GM18868 (cell line): ENCODE measurements around the gene MIGA1.
"Not testable (repeated sequence)": the region's sequence is repeated elsewhere in the genome, so short reads cannot be mapped to it uniquely, and the experiment has no call there.

Experiments used
- ATAC-seq: cut with Tn5 transposase; IDR thresholded peaks from one replicate; pipeline ENCODE4 v1.9.1; 2021; ENCODE audit warnings: mild to moderate bottlenecking, moderate library complexity; ENCODE audit not compliant: unreplicated experiment

MIGA1 gene

DNA sequence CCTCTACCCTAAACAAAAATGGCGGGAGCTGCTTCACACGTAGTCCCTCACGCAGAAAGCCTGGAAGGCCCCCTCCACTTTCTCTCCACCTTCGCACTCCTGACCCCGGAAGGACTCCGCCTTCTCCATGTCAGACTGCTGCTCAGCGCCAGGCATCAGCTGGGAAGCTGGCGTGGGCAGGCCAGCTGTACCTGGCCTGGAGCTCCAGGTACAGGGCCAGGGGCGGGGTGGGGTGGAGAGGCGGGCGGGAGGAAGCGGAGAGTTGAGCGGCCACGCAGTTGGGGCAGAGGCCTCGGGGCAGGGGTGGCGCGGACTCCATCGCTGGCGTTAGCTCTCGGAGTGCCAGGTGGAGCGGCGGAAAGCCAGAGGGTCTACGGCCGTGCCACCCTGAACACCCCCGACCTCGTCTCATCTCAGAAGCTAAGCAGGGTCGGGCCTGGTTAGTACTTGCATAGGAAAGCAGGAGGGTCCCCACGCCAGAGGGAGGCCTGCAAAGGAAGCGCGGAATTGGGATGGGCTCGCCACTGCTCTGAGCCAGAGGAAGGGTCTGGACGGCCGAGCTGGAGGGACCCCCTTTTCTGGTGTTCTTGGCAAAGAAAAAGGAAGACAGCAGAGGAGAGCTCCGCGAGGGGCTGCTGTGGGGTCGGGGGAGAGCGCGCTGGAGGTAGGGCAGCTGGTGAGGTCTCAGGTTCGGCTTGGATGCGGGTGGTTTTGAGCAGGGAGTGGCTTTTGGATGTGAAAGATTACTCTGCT is at the start of gene MIGA1:
MIGA1 (plus strand) TSS at position 121 of the 753 bp plus-strand sequence. CDS start 3,604 bp downstream, outside the sequence.
- peak; percentile 95 for ATAC-seq

DNA sequence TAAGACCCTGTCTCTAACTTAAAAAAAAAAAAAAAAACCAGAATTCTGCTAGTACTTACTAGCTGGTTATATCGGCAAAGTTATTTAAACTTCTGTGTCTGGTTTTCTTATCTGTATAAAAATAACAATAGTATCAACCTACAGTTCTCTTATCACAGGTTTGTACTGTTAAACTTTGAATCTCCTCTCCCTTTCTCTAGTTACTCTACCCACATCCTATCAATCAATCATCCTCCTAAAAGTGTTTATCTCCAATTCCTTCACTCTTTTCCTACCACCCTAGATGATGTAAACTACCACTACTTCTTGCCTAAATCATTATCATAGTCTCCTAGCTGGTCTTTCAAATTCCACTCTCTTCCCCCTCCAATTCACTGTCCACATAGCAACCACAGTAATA is 47.4 kb upstream of the MIGA1 start:
- ATAC-seq = no peak

- no peak for ATAC-seq
Measured at GRCh38 chr1:77739235-77739634, 40.2 kb upstream of the MIGA1 start.

DNA sequence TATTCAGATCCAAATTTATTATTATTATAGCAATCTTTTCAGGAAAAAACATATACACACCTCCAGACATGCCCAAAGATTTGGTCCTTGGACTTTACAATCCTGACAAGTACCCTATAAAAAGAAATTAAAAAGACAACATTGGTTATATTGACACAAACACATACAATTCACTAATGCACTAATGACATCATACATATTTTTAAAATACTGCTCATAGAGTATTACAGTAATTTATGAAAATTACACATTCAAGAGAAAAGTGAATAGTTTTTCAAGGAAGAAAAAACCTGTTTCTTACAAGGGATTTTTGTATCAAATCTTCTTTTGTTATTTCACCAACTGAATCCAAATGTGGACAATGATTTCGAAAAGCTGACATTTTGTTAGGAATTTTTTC is 38.1 kb upstream of the MIGA1 start:
- ATAC-seq = no peak

GRCh38 chr1:77742011-77742555 is 37.4 kb upstream of the MIGA1 start:
- no peak for ATAC-seq

GRCh38 chr1:77744576-77744975 is 34.9 kb upstream of the MIGA1 start:
- ATAC-seq = no peak

DNA sequence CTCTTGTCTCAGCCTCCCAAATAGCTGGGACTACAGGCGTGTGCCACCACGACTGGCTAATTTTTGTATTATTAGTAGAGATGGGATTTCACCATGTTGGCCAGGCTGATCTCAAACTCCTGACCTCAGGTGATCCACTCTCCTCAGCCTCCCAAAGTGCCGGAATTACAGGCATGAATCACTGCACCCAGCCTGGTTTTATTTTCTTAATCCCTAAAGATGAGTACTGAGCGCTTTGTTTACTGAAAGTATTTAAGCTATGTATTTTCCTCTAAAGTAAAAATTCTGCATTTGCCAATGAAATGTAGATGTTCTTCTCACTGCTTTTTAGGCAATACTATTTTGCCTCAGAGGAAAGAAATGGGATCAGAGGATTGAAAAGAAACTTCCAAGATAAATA is 30.0 kb upstream of the MIGA1 start:
- ATAC-seq = not testable (repeated sequence)

- ATAC-seq = no peak
Measured at GRCh38 chr1:77756052-77756754, 23.2 kb upstream of the MIGA1 start.

- ATAC-seq = no peak
Measured at GRCh38 chr1:77757066-77757584, 22.3 kb upstream of the MIGA1 start.

GRCh38 chr1:77757603-77758002 is 21.8 kb upstream of the MIGA1 start:
- no peak for ATAC-seq

DNA sequence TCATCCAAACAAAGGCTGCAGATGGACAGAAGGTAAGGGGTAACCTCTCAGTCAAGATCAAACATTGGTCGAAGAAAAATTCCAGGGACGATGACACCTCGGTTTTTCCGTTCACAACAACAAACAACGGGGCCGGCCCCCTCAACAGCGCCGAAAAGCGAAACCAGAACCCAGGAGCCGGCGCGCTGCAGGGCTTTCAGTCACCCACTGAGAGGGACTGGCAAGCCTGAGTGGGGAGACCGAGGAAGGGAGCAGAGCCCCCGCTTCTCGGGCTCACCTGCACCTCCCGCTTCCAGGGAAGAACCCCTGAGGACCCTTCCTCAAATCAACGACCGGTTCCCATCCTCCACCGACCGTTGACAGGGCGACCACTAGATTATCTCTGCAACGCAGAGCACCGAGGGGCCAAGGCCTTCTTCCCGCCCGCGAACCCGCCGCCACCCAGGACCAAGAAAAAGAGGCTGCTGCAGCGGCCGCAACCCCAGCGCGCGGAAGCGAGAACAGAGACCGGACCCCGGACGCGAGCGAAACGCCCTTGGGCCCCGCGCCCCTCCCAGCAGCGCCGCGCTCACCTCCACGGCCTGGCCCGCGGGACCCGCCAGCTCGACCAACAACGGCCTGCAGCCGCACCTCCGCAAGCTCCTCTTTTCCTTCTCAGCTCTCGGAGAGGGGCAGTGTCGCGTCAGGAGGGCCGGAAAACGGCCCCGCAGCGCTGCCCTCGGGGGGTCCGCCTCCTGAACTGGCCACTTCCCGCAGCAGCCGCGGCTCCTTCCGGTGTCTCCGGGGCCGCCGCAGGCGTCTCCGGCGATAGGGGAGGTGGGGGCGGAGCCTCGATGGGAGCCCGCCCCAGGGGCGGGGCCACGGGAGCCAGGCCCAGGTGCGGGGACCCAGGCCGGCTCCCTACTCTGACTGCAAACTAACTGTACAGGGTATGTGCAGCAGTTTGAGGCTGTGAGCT is 20.1 kb upstream of the MIGA1 start, which contains the start of gene USP33:
USP33 (minus strand) TSS at position 782 of the 958 bp plus-strand sequence. CDS start 18,155 bp downstream, outside the sequence.
- ATAC-seq = peak; percentile 96

DNA sequence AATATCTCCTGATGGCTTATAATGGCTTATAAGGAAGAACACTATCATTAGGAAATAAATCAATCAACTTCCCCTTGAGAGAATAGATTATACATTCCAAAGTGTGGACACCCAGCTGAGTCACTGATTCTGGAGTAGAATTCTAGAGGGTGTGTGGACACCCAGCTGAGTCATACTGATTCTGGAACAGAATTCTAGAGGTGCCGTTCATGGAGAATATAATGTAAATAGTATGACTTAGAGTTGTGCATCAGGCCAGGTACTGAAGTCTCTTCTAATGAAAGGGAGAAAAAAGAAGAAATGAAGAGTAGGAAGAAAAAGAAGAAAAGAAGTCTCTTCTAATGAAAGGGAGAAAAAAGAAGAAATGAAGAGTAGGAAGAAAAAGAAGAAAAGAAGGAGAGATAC is 17.4 kb upstream of the MIGA1 start:
- no peak for ATAC-seq

DNA sequence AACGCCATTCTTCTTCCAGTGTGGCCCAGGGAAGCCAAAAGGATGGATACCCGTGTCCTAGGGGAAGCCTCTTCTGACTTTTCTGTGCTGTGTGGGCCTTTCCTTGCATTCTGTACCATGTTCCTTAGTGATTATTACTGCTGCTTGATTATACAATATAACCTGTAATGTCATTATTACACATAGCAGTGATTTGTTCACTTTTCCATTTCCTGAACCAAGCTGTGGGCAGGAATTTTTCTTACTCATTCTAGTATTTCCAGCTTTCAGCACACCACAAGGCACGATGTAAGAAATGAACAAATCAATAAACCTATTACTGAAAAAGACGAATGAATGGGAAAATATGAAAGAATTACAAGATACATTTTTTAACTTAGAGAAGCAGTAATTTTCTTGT is 11.4 kb upstream of the MIGA1 start:
- ATAC-seq = no peak

DNA sequence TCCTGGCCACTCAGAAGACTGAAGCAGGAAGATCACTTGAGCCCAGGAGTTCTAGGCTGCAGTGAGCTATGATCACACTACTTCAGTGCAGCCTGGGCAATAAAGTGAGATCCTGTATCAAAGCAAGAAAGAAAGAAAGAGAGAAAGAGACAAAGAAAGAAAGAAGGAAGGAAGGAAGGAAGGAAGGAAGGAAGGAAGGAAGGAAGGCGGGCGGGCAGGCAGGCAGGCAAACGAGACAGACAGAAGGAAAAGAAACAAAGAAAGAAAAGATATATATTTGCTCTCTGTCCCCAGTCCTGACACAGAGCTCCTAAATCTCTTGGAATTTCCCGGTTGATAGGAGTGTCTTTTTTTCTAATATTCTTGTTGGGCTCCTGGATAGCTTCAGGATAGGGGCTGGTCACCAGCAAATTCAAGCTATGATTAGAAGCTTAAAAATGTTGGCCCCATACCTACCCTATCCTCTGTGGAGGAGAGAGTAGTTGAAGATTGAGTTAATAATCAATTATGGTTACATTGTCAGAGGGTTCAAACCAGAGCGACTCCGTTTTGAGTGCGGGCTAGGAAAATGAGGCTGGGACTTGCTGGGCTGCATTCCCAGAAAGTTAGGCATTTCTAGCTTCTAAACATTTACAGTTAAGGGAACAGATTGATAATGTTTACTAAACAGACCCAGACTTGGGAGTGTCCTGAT is 3.3 kb upstream of the MIGA1 start:
- no peak for ATAC-seq

DNA sequence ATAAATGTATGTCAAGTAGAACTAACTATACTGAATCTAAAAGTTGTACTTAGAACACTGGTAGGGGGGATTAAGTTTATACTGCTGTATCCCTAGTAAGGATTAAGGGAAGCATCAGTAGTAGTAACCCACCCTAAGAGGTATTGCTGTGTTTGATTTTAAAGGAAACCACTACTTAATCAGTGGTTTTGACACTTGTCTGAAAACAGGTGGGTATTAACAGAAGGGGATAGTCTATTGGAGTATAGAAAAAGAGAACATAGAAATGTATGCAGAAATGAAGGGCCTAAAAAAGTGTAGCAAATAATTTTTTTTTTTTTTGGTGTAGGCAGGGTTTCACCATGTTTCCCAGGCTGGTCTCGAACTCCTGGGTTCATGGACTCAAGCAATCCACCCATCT is 2.2 kb downstream of the MIGA1 start:
- no peak for ATAC-seq

DNA sequence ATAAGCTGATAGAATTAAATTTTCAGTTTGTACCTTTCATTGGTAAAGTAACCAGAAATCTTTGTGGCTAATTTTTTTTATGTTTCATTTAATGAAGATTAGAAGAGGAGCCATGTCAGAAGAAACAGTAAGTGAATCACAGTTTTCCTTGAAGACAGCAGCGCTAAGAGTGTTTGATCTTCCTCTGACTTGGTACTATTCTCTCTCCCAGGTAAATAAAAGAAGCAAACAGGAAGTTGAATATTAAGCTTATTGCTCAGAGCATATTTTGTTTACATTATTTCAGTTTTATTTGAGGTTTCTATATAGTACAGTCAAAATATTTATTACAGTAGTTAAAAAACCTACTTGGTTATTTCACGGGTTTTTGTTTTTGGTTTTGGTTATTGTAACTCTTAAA is 3.7 kb downstream of the MIGA1 start:
- no peak for ATAC-seq

GRCh38 chr1:77786093-77786741 is 6.8 kb downstream of the MIGA1 start:
- not testable (repeated sequence) for ATAC-seq

- no peak for ATAC-seq
Measured at GRCh38 chr1:77794550-77794949, 15.1 kb downstream of the MIGA1 start.

DNA sequence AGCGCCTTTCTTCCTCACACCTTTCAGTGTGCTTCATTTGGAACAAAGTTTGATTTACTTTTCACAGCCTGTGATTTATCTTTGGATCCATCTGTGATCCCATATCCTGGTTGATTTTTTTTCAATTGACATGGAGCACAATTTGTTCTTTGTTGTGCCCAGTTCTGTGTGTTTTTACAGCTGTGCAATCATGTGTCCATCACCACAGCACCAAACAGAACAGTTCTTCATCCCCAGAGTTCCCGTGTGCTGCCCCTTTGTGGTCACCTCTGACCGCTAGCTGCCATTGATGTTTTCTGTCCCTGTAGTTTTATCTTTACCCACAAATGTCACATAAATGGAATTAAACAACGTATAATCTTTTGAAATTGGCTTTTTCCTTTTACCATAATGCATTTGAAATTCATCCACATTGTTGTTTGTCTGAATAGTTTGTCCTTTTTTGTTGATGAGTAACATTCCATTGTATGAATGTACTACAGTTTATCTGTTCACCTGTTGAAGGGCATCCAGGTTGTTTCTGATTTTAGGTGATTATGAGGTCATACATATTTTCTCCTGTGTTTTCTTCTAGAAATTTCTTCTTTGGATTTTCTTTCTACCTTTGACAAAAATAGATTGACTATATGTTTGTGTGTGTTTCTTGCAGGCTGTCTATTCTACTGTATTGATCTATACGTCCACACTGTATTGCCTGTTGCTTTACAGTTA is 17.4 kb downstream of the MIGA1 start:
- no peak for ATAC-seq
